ENCODE results near the gene KNDC1. TPM values are rescaled to one million over a fixed set of nuclear protein-coding genes. Genes with fewer than 3 reads are reported as not detected.
A peak's percentile ranks its signal among the peaks of the same experiment; 100 is the strongest.

KNDC1 gene
- total and polyA plus RNA-seq, 10 of the 15 experiments (the other 5 are each of a cell fraction or from before 2014, with no cell fraction given): 0.03 to 0.11 (median 0.05) TPM; not detected in 7

GRCh38 chr10:133130602-133131001 lies 29.4 kb upstream of the KNDC1 start:
- TF ChIP-seq BCL3 (IDR thresholded peaks at IDR 0.05; ENCODE audit: borderline replicate concordance, insufficient read depth, low read depth, low read length, poor library complexity, severe bottlenecking) (peak; percentile 54), RUNX3 (IDR thresholded peaks at IDR 0.05; ENCODE audit: low read length) (no peak), SMAD1 (IDR thresholded peaks at IDR 0.05; ENCODE audit: low read depth, partially characterized antibody) (no peak)
- Histone ChIP-seq H3K27ac (ENCODE audit: control insufficient read depth, insufficient read depth) (no peak overlapping the region), H3K9ac (ENCODE audit: control insufficient read depth, insufficient read depth, low read length) (no peak overlapping the region), H2AFZ (ENCODE audit: control insufficient read depth, low read depth, low read length) (no peak overlapping the region), H3K4me3 (no peak overlapping the region), H4K20me1 (ENCODE audit: control insufficient read depth, insufficient read depth) (no peaks in the 10 kb centered on the region), H3K4me2 (ENCODE audit: control insufficient read depth, insufficient read depth) (no peak overlapping the region), H3K27me3 (replicated peaks in 1 of 2; ENCODE audit: control insufficient read depth in 2 of 2, insufficient read depth in 2 of 2, low read length in 1 of 2) (no peaks in the 10 kb centered on the region), H3K36me3 (ENCODE audit: control insufficient read depth in 2 of 2, insufficient read depth in 2 of 2, low read length in 1 of 2) (no peaks in the 10 kb centered on the region), H3K9me3 (replicated peaks; ENCODE audit: control insufficient read depth, insufficient read depth, low read length) (no peaks in the 10 kb centered on the region; the same call in 2 of the 3 replicates), H3K79me2 (ENCODE audit: control insufficient read depth, insufficient read depth, low read length) (no peaks in the 10 kb centered on the region), H3K4me1 (ENCODE audit: control insufficient read depth, insufficient read depth, low read length) (no peaks in the 10 kb centered on the region)
- ChIA-PET RAD21 (ENCODE audit: unreplicated experiment) (no interaction called here), CTCF (no interaction called here), SMC1A (ENCODE audit: uncharacterized antibody, unreplicated experiment) (no interaction called here), POLR2A (no interaction called here)
- 53% methylated on average over 11 of the region's 11 CpGs for WGBS (ENCODE audit: insufficient coverage, insufficient replicate concordance, low lambda C conversion rate, missing lambda C conversion rate)
- in situ Hi-C loops (cut with MboI) (no loop called here), intact Hi-C loops (cut with micrococcal nuclease; ENCODE audit: unreplicated experiment) (no loop called here)
- ATAC-seq: no peak
- no TSS peak for BruUV-seq (replicated peaks)
- FAIRE-seq: no peak
- no peak for DNase-seq (ENCODE audit: low read depth, low spot score)

- Histone ChIP-seq H3K4me1 (ENCODE audit: control insufficient read depth, insufficient read depth, low read length) (no peaks in the 10 kb centered on the region), H3K4me2 (ENCODE audit: control insufficient read depth, insufficient read depth) (no peak overlapping the region), H3K27ac (ENCODE audit: control insufficient read depth, insufficient read depth) (no peak overlapping the region), H3K36me3 (ENCODE audit: control insufficient read depth in 2 of 2, insufficient read depth in 2 of 2, low read length in 1 of 2) (no peaks in the 10 kb centered on the region), H3K4me3 (no peak overlapping the region), H3K27me3 (replicated peaks in 1 of 2; ENCODE audit: control insufficient read depth in 2 of 2, insufficient read depth in 2 of 2, low read length in 1 of 2) (no peaks in the 10 kb centered on the region), H4K20me1 (ENCODE audit: control insufficient read depth, insufficient read depth) (no peaks in the 10 kb centered on the region), H3K9ac (ENCODE audit: control insufficient read depth, insufficient read depth, low read length) (no peak overlapping the region), H3K79me2 (ENCODE audit: control insufficient read depth, insufficient read depth, low read length) (no peaks in the 10 kb centered on the region), H3K9me3 (replicated peaks; ENCODE audit: control insufficient read depth, insufficient read depth, low read length) (no peaks in the 10 kb centered on the region; the same call in 2 of the 3 replicates), H2AFZ (ENCODE audit: control insufficient read depth, low read depth, low read length) (no peak overlapping the region)
- BruUV-seq (replicated peaks): no TSS peak
- SMC1A ChIA-PET (ENCODE audit: uncharacterized antibody, unreplicated experiment): no interaction called here
- FAIRE-seq (no peak), DNase-seq (ENCODE audit: low read depth, low spot score) (no peak), ATAC-seq (no peak)
- CTCF ChIA-PET: no interaction called here
- POLR2A ChIA-PET: no interaction called here
- in situ Hi-C loops (cut with MboI) (no loop called here), intact Hi-C loops (cut with micrococcal nuclease; ENCODE audit: unreplicated experiment) (no loop called here)
- WGBS (ENCODE audit: insufficient coverage, insufficient replicate concordance, low lambda C conversion rate, missing lambda C conversion rate): 61% methylated on average over 18 of the region's 18 CpGs
- RAD21 ChIA-PET (ENCODE audit: unreplicated experiment): no interaction called here
- TF ChIP-seq PKNOX1 (IDR thresholded peaks at IDR 0.05) (no peak), ATF2 (IDR thresholded peaks at IDR 0.05; ENCODE audit: low read length) (no peak), HSF1 (IDR thresholded peaks at IDR 0.05; ENCODE audit: low read depth, low read length) (no peak), E4F1 (IDR thresholded peaks at IDR 0.05; ENCODE audit: borderline replicate concordance, partially characterized antibody) (no peak), NR2F1 (conservative IDR thresholded peaks at IDR 0.05) (no peak), MEF2B (IDR thresholded peaks at IDR 0.05; ENCODE audit: partially characterized antibody, poor library complexity, severe bottlenecking) (no peak)
Observed at GRCh38 chr10:133131053-133131452, 29.0 kb upstream of the KNDC1 start.
